Trophoblast cell (in vitro differentiated cells and primary cell): ENCODE results near the gene IDH3A.

ENCODE experiments used
- DNase-seq, 2 donors: peaks; one replicate each; pipeline ENCODE4 v3.0.0-alpha.2; 2016
- H2AFZ ChIP-seq: 2 replicates; pipeline ENCODE4 v1.6.1; 2013; ENCODE audit warnings: low read length, moderate library complexity, mild to moderate bottlenecking; ENCODE audit not compliant: insufficient read depth, poor library complexity
- H2AK5ac ChIP-seq: 2 replicates; pipeline ENCODE4 v1.6.1; 2013; ENCODE audit warnings: mild to moderate bottlenecking, low read length
- H2BK120ac ChIP-seq: 2 replicates; pipeline ENCODE4 v1.6.1; 2013; ENCODE audit warnings: low read length, mild to moderate bottlenecking, moderate library complexity; ENCODE audit not compliant: insufficient read depth, poor library complexity
- H2BK12ac ChIP-seq: 2 replicates; pipeline ENCODE4 v1.6.1; 2013; ENCODE audit warnings: mild to moderate bottlenecking, low read length, moderate library complexity
- H2BK5ac ChIP-seq: 2 replicates; pipeline ENCODE4 v1.6.1; 2013; ENCODE audit warnings: low read length, low read depth, moderate library complexity, mild to moderate bottlenecking; ENCODE audit not compliant: poor library complexity
- H3K14ac ChIP-seq: 2 replicates; pipeline ENCODE4 v1.6.1; 2013; ENCODE audit warnings: mild to moderate bottlenecking, low read length
- H3K18ac ChIP-seq: 2 replicates; pipeline ENCODE4 v1.6.1; 2013; ENCODE audit warnings: mild to moderate bottlenecking, low read length
- H3K23ac ChIP-seq: 2 replicates; pipeline ENCODE4 v1.6.1; 2013; ENCODE audit warnings: low read length
- H3K27ac ChIP-seq: 2 replicates; pipeline ENCODE4 v1.5.1; 2013; ENCODE audit warnings: low read depth, mild to moderate bottlenecking, inconsistent platforms, low read length, moderate library complexity
- H3K27me3 ChIP-seq: 2 replicates; pipeline ENCODE4 v1.6.1; 2013; ENCODE audit warnings: inconsistent platforms, mild to moderate bottlenecking, low read length, moderate library complexity; ENCODE audit not compliant: insufficient read depth
- H3K36me3 ChIP-seq, 2 experiments: 1 replicate in 1 of 2; 2 replicates in 1 of 2; pipeline ENCODE4 v1.6.1; 2013; ENCODE audit warnings: low read length in 2 of 2, mild to moderate bottlenecking in 2 of 2, moderate library complexity in 1 of 2; ENCODE audit not compliant: insufficient read depth in 2 of 2, control insufficient read depth in 1 of 2
- H3K4ac ChIP-seq: 2 replicates; pipeline ENCODE4 v1.6.1; 2013; ENCODE audit warnings: low read depth, mild to moderate bottlenecking, low read length, moderate library complexity
- H3K4me1 ChIP-seq, 2 experiments: 1 replicate in 1 of 2; 2 replicates in 1 of 2; pipeline ENCODE4 v1.6.1; 2013; ENCODE audit warnings: low read length in 2 of 2, mild to moderate bottlenecking in 2 of 2, moderate library complexity in 1 of 2; ENCODE audit not compliant: insufficient read depth in 2 of 2, control insufficient read depth in 1 of 2
- H3K4me2 ChIP-seq: 2 replicates; pipeline ENCODE4 v1.6.1; 2013; ENCODE audit warnings: inconsistent platforms, mild to moderate bottlenecking, low read length, moderate library complexity
- H3K4me3 ChIP-seq: 2 replicates; pipeline ENCODE4 v1.5.1; 2013; ENCODE audit warnings: mild to moderate bottlenecking, low read depth, low read length, inconsistent platforms
- H3K79me1 ChIP-seq: one replicate; pipeline ENCODE4 v1.6.1; 2013; ENCODE audit warnings: low read length
- H3K79me2 ChIP-seq: 2 replicates; pipeline ENCODE4 v1.6.1; 2013; ENCODE audit warnings: low read length, mild to moderate bottlenecking; ENCODE audit not compliant: control insufficient read depth, insufficient read depth, poor library complexity
- H3K9ac ChIP-seq: 2 replicates; pipeline ENCODE4 v1.6.1; 2013; ENCODE audit warnings: mild to moderate bottlenecking, low read length
- H3K9me3 ChIP-seq: 2 replicates; pipeline ENCODE4 v1.6.1; 2013; ENCODE audit warnings: low read depth, mild to moderate bottlenecking, control low read depth, inconsistent platforms, low read length; ENCODE audit not compliant: insufficient read depth
- H4K12ac ChIP-seq: 2 replicates; pipeline ENCODE4 v1.6.1; 2013; ENCODE audit warnings: low read depth, mild to moderate bottlenecking, low read length, moderate library complexity
- H4K8ac ChIP-seq: 2 replicates; pipeline ENCODE4 v1.6.1; 2013; ENCODE audit warnings: low read depth, mild to moderate bottlenecking, low read length, moderate library complexity
- H4K91ac ChIP-seq: one replicate; pipeline ENCODE4 v1.6.1; 2013; ENCODE audit warnings: low read depth, mild to moderate bottlenecking, low read length, moderate library complexity
- WGBS: extraction: QIAGEN DNeasy Blood & Tissue Kit; methylation state at CpG from one replicate; pipeline ENCODE4 v1.1.7; 2013; ENCODE audit warnings: missing lambda C conversion rate; ENCODE audit not compliant: insufficient read length, insufficient coverage; ENCODE audit errors: extremely low coverage; 5-methylcytosine and 5-hydroxymethylcytosine counted together

IDH3A gene

DNA sequence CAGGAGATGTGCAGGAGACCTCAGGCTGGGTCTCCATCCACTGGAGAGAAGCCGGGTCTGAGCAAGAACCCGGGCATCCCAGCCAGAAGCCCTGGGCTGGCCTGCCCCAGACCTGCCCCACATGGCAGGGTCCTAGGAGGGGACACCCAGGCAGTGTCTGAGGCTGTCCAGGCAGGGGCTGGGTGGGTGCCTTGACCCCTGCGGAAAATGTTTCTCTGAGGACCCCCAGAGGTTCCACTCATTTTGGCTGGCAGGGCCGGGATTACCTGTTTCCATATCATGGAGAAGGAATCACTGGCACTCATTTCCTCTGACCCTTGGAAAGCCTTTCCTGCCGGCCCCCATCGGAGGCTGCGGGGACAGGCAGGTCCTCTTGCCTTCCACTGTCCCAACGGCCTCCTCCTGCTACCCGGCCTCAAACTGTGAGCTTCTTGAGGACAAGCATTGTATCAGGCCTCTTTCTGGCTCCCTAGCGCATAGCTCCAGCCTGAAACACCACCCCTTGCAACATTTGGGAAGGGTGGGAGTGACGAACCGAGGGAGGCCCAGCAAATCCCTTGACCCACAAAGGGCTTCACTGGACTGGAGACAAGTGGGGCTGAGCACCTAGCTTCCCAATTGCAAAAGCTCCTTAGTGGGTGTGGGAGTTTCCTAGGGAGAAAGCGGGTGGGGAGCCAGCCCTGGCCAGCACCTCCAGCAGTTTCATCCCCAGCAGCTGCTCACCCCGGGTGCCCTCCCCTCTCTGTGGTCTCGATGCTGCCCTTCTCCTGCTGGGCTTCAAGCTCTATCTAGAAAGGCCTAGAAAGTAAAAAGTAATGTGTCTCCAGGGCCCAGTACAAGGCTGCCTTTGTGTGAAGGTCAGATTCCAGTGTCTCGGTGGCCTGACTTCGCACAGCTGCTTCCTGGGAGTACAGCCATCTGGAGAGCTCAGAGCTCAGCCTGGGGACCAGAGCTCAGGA lies 55.5 kb downstream of the IDH3A start:
- Histone ChIP-seq H3K4me1 (peaks cover 14 to 22% of the 10 kb centered on the region in 2 experiments), H3K79me1 (no peaks in the 10 kb centered on the region), H3K79me2 (no peaks in the 10 kb centered on the region), H3K4me2 (no peak overlapping the region), H3K4me3 (no peak overlapping the region), H3K27ac (no peak overlapping the region), H3K23ac (no peak overlapping the region), H2AK5ac (no peak overlapping the region), H3K18ac (no peak overlapping the region), H2BK120ac (no peak overlapping the region), H3K14ac (no peak overlapping the region), H2AFZ (no peak overlapping the region), H3K27me3 (no peaks in the 10 kb centered on the region), H4K8ac (no peak overlapping the region), H3K4ac (no peak overlapping the region), H3K9me3 (no peaks in the 10 kb centered on the region), H2BK5ac (no peak overlapping the region), H2BK12ac (no peak overlapping the region), H4K91ac (no peak overlapping the region), H3K36me3 (no peaks in the 10 kb centered on the region), H3K9ac (no peak overlapping the region), H4K12ac (no peak overlapping the region)
- no peak for DNase-seq
- no CpG with 5 or more reads among the region's 17 CpGs for WGBS

DNA sequence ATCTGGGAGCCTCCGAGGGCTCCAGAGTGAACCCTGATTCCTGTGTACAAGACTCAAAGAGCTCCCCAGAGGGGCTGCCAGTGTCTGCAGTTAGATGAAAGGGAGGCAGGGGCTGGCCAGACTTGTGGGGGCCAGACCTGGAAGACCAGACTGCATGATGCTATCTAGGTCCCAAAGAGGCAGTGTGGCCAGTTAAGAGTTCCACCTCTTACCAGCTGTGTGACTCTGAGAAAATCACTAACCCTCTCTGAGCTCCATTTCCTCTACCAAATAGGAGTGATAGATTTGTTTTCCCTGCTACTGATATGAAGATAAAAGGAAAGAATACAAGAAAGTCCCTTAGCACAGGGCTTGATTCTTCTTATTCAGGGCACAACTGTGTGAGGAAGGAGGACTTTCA lies 56.2 kb downstream of the IDH3A start:
- H3K4me2 ChIP-seq, result no peak overlapping the region
- no CpG with 5 or more reads among the region's 1 CpG for WGBS
- H4K12ac ChIP-seq, result no peak overlapping the region
- peaks cover 14 to 22% of the 10 kb centered on the region in 2 experiments for H3K4me1 ChIP-seq
- no peak overlapping the region for H3K4ac ChIP-seq
- no peak overlapping the region for H3K9ac ChIP-seq
- no peak overlapping the region for H2AFZ ChIP-seq
- no peaks in the 10 kb centered on the region for H3K36me3 ChIP-seq
- H3K27ac ChIP-seq, result no peak overlapping the region
- no peak overlapping the region for H3K14ac ChIP-seq
- DNase-seq, result no peak
- no peak overlapping the region for H4K8ac ChIP-seq
- H2AK5ac ChIP-seq, result no peak overlapping the region
- H2BK5ac ChIP-seq, result no peak overlapping the region
- no peak overlapping the region for H3K4me3 ChIP-seq
- H3K79me2 ChIP-seq, result no peaks in the 10 kb centered on the region
- H2BK120ac ChIP-seq, result no peak overlapping the region
- no peaks in the 10 kb centered on the region for H3K9me3 ChIP-seq
- no peak overlapping the region for H4K91ac ChIP-seq
- no peaks in the 10 kb centered on the region for H3K27me3 ChIP-seq
- H3K79me1 ChIP-seq, result no peaks in the 10 kb centered on the region
- H3K23ac ChIP-seq, result no peak overlapping the region
- H3K18ac ChIP-seq, result no peak overlapping the region
- no peak overlapping the region for H2BK12ac ChIP-seq

DNA sequence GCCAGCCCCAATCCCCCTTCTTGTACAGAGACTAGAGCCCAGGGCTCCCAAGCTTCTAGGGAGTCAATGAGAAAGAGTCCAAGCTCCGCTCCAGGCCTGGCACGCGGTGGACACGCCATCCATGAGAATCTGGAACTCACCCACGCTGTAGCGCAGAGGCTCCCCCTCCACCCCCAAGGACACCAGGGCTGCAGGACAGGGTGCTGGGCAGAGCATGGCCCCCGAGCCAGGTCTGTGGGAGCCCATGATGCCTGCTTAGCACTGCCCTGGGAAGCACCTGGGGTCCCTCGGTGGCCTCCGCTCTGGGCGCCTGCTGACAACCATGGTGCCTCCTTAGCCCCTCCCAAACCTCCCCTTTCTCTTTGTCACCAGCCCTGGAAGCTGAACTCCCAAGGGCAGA lies 56.7 kb downstream of the IDH3A start:
- Histone ChIP-seq H3K4me2 (no peak overlapping the region), H2BK120ac (no peak overlapping the region), H3K27me3 (no peaks in the 10 kb centered on the region), H2AK5ac (no peak overlapping the region), H3K9me3 (no peaks in the 10 kb centered on the region), H2BK12ac (no peak overlapping the region), H3K79me2 (no peaks in the 10 kb centered on the region), H3K18ac (no peak overlapping the region), H3K14ac (no peak overlapping the region), H4K8ac (no peak overlapping the region), H3K23ac (no peak overlapping the region), H3K4me1 (peaks cover 14 to 22% of the 10 kb centered on the region in 2 experiments), H2AFZ (no peak overlapping the region), H3K36me3 (no peaks in the 10 kb centered on the region), H3K27ac (no peak overlapping the region), H3K4me3 (no peak overlapping the region), H3K9ac (no peak overlapping the region), H3K4ac (no peak overlapping the region), H3K79me1 (no peaks in the 10 kb centered on the region), H2BK5ac (no peak overlapping the region), H4K12ac (no peak overlapping the region), H4K91ac (no peak overlapping the region)
- WGBS, result no CpG with 5 or more reads among the region's 10 CpGs
- DNase-seq, result no peak

DNA sequence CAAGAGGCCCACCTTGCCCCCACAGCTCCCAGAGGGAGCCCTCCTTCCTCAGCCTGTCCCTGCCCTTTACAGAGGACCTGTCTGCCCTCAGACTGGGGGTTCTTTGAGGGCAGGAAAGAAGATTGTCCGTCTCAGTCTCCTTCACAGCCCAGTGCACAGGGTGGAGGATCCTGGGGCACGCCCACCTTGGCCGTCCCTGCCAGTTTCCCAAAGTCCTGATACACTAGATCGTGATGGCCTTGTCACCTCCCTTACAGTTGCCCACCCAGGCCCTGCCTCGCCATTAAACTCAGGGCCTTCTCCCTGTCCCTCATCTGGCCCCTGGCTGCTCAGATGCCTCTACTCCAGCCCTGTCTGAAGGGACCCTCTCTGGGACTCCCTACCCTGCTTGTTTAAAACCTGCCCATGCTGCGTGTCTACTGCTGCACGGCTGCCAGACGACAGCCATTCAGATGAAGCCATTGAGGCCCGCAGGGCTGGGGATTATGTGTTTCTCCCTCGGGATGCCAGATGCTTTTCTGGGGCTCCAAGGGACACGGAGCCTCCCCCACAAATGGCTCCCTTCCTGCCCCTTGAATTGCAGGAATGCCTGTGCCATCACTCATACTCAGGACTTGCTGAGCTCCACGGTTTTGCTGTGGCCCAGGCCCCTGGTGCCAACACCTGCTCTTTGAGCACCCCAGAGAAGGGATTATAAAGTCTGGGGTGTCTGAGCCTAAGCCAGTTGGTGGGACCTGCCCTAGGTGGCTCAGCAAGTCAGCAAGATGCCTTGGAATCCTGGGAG lies 57.4 kb downstream of the IDH3A start:
- Histone ChIP-seq H3K27me3 (no peaks in the 10 kb centered on the region), H3K4ac (no peak overlapping the region), H3K14ac (peak overlapping the region; percentile 3), H3K79me1 (no peaks in the 10 kb centered on the region), H3K23ac (no peak overlapping the region), H3K27ac (no peak overlapping the region), H3K4me2 (no peak overlapping the region), H2BK12ac (no peak overlapping the region), H4K8ac (no peak overlapping the region), H3K9ac (no peak overlapping the region), H3K18ac (no peak overlapping the region), H2AK5ac (no peak overlapping the region), H3K36me3 (no peaks in the 10 kb centered on the region), H2BK120ac (no peak overlapping the region), H3K4me3 (no peak overlapping the region), H2AFZ (peak overlapping the region; percentile 18), H4K91ac (no peak overlapping the region), H2BK5ac (no peak overlapping the region), H3K79me2 (no peaks in the 10 kb centered on the region), H3K4me1 (peaks cover 14 to 22% of the 10 kb centered on the region in 2 experiments), H3K9me3 (no peaks in the 10 kb centered on the region), H4K12ac (no peak overlapping the region)
- WGBS, result no CpG with 5 or more reads among the region's 12 CpGs
- no peak for DNase-seq
